HG02938 (cell line): ENCODE results near the gene CR1.
"Not testable (repeated sequence)": the region's sequence is repeated elsewhere in the genome, so short reads cannot be mapped to it uniquely, and the experiment has no call there.

Experiments
- ATAC-seq: cut with Tn5 transposase; IDR thresholded peaks from one replicate; pipeline ENCODE4 v1.9.1; 2021; ENCODE audit warnings: mild to moderate bottlenecking, moderate library complexity; ENCODE audit not compliant: unreplicated experiment

CR1 gene

DNA sequence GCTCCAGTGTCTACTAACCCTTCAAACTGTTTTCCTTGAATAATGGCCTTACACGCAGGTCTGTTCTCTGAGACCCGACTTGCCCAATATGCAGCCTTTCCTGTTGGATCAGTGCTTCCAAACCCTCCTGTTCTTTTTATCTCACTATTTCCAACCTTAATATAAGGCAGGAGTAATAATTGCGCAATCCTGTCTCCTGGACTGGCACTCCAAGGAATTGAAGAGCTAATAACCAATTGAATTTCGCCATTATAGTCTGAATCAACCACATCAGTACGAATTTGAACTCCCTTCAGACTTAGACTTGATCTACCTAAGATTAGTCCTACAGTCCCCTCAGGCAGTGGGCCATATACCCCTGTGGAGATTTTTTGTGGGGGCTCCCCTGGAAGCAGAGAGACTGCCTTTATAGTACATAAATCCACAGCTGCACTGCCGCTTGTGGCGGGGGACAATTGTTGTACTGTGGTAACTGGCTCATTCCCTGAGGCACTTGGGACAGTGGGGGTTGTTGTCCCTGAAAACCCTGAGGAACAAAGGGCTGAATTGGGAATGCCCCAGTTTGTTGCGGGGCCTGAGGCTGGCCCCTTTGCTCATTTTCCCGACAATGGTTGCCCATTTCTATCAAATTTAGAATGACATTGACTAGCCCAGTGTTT, 142.7 kb downstream of the CR1 start:
- ATAC-seq, result not testable (repeated sequence)

DNA sequence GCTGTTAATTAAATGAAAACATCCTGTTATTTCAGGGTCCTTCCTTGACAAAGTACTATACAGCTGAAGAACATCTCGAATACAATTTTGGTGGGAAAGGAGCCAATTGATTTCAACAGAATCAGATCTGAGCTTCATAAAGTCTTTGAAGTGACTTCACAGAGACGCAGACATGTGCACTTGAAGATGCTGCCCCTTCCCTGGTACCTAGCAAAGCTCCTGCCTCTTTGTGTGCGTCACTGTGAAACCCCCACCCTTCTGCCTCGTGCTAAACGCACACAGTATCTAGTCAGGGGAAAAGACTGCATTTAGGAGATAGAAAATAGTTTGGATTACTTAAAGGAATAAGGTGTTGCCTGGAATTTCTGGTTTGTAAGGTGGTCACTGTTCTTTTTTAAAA, 143.4 kb downstream of the CR1 start:
- ATAC-seq, result not testable (repeated sequence)

DNA sequence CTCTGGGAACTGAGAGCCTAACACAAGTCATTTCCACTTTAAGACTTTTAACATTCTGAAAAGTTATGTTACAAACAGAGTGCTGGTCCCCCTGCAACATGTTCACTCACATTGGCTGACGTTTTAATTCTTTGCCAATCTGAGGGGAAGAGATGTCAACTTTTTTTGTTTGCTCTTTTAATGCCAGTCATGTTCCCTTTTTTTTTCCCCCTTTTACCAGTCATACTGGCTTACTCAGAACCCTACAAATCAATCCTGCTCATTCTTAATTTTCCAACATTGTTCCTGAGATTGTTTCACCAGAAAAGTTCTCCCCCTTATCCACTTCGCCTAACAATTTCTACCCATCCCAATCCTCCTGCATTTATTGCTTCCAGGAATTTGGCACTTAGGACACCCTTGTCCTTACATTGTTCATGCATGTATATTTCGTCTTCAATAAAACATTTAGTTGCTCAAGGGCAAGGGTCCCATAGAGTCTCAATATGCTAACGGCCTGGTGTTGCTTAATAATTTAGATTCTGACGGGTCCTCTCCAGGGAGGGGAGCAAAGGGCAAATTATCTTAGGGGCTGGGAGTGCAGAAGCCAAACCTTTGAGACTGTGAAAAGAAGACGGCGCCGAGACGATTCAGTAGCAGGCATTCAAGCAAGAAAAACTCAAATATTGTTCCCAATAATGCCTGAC, 148.4 kb downstream of the CR1 start:
- ATAC-seq, result peak; percentile 10

DNA sequence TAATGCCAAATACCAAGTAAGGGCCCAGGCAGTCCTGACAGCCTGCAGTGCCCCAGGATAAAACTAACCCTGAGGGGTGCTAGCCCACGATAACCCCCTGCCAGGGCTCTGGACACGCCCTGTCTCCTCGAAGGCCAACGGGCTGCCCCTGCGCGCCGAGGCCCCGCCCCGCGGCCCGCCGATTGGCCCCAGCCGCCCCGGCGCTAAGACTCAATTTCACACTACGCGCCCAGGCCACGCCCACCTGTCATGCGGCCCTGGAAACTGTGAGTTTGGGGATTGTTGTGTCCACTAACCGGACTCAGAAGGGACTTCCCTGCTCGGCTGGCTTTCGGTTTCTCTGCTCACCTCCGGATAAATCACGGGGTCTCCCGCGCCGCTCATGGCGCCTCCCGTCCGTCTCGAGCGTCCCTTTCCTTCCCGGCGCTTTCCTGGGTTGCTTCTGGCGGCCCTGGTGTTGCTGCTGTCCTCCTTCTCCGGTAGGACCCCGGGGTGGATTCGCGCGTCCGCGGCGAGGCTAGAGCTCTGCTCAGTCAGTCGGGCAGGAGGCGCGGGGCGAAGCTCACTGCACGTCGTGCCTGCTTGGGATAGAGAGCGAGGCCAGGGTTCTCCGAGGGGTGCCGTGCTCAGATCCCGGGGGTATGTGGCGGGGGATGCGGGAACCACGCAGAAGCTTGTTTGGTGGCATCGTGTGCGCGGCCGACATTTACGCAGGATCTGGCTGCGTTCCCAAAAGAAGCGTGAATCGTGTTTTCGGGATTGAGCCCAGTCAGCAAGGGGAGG, 149.1 kb downstream of the CR1 start, which contains the start of gene CR1L:
Gene CR1L (plus strand): TSS at position 282 of the 783 bp plus-strand sequence. CDS start 101 bp downstream, at position 383.
- ATAC-seq, result peak; percentile 91

DNA sequence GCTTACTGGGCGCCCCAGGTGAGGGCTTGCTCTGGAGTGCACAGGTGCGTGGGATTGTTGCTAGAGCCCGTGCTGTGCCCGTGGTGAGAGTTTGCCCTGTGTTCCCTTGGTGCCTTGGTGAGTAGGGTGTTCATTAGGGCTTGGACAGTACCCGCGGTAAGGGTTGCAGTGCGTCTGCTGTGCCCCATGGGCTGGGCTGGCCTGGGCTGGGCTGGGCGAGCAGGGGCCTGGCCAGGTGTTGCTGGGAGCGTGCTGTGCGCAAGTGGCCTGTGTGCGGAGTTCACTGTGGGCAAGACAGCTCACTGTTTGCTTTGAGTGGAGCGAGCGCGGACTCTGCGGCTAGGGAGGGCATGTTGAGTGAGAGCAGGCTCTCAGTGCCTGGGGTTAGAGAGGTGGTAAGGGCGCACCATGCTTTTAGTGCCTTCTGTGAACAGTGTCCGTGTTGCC, 149.7 kb downstream of the CR1 start:
- no peak for ATAC-seq

DNA sequence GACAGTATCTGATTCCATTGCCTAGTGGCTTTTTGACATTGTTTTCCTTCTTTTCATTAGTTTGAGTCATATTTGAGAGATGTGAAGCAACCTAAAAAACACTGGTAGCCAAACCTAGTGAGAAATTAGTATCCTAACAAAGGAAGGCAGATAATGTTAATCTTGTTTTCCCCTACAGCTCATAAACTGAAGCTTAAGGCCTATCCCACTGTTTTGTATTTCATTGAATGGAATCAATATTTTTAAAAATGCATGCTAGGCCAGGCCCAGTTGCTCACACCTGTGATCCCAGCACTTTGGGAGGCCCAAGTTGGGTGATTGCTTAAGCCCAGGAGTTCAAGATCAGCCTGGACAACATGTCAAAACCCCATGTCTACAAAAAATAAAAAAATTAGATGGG, 150.2 kb downstream of the CR1 start:
- ATAC-seq, result no peak

DNA sequence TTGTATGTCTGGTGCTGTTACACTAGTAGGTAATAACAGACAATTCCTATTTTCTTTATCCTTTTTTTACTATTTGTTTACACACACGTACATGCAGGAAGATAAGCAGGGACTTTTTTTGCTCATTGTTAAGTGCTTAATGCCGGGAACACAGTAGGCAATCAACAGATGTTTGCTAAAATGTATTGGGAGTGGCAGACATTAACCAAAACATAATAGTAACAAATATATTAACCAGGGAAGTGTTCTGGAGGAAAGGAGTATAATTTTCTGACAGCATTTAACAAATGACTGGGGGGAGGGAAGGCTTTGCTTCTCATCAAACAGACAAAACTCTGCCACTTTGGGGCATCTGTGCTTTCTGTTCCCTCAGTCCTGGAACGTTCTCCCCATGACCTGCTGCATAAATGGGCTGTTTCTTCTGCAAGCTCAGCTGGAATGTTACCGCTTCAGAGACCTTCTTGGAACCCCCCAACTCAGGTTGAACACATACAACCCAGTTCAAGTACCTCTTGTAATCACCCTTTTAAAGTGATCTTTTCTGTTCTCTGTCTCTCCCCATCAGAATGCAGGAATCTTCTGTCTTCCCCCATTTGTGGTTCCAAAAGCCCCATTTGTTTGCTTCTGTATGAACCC, 151.1 kb downstream of the CR1 start:
- ATAC-seq, result no peak

DNA sequence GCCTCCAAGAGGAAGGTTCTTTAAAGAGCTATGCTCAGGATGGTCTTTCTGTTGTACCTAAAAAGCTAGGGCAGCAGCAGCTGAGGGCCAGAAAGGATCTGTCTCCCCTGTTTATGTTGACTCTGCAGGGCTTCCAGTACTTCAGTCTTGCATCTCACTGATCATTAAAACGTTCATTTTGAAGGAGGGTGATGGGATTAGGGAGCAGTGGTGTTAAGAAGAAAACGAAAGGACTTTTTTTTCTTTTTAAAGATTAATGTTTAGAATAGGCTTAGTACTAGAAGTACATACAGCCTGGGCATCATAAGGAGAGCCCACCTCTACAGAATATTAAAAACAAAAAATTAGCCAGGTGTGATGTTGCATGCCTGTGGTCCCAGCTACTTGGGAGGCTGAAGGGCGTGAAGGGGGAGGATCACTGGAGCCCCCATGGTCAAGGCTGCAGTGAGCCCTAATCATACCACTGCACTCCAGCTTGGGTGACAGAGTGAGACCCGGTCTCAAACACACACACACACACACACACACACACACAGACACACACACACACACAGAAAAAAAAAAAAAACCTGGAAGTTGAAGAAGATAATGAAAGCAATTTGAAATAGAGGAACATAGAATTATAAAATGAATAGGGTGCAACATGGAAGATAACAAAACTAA, 151.8 kb downstream of the CR1 start:
- ATAC-seq, result no peak

DNA sequence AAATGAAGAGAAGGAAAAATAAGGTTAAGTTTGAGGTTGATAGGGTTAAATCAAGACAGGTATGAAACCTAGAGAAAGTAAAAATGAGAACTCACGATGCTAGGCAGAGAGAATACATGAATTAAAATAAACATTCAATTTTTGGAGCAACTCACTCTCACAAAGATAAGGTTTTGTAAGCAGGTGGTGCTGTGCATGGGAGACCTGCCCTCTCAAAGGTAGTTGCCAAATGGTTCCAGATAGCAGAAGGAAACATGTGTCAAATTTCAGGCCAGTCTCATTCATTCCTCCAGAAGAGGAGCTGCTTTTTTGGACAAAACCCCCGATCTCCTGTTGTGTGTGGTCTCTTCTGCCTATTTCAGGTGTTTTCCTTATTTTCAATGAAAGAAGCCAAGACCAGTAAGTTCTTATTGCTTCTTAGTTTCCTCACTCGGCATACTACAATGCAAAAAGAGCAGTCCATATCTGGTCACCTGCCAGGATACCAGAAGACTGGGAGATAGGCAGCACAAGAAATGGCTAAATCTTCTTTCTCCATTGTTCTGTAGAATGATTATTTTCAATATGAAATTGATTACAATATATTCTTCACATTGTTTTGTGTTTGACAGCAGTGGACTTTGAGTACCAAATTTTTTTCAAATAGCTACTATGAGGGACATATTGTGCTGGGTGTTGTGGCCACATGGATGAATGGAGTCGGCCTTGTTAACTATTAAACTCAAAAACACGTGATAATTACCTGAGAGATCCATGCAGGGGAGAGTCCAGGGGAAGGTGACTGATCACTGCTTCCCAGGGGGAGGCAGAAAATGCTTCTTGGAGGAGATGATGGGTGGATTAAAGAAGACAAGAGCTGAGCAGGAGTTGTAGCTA, 152.6 kb downstream of the CR1 start:
- ATAC-seq, result no peak

DNA sequence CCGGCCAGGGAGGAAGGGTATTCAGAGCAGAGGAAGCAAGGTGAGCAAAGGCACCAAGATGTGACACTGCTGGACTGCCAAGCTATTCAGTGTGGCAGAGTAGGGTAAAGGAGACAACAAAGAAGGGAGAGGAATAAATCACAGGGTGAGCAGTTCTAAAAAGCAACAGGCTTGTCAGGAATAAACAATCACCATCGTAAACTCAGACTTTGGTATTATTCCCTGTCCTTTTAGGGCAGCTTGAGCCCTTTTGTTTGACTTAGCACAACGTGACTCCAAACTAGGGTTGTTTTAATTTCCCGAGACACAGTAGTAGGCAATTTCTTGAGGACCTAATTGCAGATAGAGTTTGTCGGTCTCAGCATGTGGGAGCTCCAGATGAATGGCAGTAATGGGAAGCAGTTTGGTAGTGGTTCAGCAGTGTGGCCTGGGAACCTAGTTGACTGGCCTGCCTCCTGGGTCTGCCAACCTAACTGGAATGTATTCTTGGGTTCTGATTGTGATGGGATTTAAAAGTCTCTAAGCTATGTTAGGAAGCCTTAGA, 153.3 kb downstream of the CR1 start:
- ATAC-seq, result no peak

DNA sequence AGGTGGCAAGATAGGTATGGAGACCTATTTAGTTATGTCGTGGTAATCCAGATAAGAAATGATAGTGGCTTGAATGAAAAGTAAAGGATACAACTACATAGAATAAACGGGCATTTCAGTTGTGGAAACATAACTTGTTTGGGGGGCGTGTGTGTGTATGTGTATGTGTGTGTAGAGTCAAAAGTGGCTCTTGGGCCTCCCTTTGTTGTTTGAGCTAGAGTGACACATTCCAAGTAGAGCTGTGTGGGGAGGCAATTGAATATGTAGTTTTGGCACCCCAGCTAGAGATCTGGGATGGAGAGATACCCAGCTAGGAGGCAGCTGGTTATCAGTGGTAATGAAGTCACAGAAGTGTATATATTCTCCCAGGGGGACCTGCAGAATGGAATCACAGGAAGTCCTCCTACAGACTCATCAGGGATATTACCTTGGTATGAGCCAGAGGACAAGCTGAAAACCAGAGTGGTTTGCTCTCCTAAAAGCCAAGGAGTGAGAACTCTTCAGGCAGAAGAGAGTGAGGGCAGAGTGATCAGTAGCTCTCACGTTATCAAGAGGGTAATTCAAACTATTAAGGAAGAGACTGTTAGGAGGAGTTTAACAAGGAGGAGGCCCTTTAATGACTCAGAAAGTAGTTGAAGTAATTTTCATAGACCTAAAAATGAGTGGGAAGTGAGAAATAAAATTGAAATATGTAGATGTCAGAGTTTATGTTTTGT, 154.1 kb downstream of the CR1 start:
- no peak for ATAC-seq

DNA sequence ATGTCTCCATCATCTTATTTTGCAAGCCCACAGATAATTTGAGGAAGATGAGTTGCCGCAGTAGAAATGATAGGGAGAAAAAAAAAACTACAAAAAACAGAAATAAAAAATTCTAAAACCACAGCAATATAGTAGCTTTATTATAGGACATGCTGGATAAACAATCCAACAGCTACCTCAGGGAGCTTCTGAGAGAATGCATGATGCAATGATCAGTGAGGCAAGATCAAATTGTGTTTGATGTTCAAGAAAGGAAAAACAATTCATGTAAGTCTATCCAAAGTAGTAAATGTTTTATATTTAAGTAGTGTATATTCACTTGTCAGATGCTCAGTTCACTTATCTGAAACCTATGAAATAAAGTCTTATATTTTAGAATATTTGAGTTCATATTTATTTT, 155.6 kb downstream of the CR1 start:
- no peak for ATAC-seq

DNA sequence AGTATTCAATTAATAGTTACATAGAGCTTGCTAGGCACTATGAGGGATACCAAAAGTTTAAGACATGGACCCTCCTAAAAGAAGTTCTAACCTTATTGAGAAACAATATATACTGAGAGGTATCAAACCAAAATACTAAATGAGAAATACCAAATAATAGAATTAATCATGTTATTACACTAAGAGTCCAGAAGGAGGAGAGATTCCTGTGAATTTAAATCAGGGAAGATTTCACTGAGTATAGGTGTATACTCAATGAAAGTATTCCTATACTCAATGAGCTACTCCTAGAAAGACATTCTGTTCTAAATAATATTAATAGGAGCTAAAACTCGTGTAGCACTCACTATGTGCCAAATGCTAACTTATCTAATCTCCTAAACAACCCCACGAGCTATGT, 158.4 kb downstream of the CR1 start:
- no peak for ATAC-seq

DNA sequence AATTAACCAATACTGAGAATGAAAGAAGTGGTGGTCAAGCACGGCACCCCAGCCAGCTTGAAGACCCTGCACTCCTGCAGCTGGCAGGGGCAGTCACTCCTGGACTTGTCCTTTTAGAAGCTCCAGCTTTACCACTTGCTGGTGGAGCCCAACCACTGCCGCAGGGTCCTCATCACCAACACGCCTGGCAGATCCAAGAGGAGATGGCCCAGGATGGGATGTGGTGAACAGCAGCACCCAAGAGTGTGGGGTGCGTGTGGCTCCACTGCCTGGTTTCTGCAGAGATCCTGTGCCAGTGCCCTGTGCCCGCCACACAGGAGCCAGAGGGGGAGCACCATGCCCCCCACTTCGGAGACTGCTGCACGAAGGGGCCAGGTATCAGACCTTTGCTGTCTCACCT, 162.5 kb downstream of the CR1 start:
- ATAC-seq, result no peak

DNA sequence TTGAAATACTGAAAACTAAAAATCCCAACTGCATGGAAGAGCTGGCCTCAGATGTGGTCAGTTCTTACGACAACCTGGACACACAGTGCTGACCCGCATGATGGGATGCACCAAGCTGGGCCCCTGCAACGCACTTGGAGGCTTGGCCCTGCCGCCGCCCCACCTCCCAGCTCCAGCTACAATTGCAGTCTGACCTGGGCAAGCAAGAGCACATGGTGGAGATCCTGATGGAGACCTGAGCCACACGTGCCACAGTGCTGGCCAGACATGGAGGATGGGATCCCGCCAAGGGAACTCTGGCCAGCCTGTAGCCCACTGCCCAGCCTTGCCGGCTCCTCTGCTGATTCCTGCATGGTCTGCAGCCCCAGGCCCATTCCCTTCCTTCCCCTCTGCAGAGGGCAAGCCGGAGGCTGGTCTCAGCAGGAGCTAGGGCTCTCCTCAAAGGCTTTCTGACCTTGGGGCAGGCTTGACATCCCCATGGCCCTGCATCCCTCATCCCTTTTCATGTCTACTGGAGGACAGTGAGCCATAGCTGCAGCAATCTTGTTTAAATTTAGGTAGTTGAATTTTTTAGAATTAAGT, 163.0 kb downstream of the CR1 start:
- no peak for ATAC-seq

DNA sequence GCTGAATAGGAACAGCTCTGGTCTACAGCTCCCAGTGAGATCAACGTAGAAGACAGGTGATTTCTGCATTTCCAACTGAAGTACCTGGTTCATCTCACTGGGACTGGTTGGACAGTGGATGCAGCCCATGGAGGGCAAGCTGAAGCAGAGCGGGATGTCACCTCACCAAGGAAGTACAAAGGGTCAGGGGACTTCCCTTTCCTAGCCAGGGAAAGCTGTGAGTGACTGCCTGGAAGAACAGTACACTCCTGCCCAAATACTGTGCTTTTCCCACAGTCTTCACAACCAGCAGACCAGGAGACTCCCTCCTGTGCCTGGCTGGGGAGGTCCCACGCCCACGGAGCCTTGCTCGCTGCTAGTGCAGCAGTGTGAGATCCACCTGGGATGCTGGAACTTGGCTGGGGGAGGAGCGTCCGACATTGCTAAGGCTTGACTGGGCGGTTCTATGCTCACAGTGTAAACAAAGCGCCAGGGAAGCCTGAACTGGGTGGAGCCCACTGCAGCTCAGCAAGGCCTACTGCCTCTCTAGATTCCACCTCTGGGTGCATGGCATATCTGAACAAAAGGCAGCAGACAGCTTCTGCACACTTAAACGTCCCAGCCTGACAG, 163.7 kb downstream of the CR1 start:
- ATAC-seq, result no peak

DNA sequence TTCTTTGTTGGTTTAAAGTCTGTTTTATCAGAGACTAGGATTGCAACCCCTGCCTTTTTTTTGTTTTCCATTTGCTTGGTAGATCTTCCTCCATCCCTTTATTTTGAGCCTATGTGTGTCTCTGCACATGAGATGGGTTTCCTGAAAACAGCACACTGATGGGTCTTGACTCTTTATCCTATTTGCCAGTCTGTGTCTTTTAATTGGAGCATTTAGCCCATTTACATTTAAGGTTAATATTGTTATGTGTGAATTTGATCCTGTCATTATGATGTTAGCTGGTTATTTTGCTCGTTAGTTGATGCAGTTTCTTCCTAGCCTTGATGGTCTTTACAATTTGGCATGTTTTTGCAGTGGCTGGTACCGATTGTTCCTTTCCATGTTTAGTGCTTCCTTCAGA, 165.5 kb downstream of the CR1 start:
- ATAC-seq, result not testable (repeated sequence)

DNA sequence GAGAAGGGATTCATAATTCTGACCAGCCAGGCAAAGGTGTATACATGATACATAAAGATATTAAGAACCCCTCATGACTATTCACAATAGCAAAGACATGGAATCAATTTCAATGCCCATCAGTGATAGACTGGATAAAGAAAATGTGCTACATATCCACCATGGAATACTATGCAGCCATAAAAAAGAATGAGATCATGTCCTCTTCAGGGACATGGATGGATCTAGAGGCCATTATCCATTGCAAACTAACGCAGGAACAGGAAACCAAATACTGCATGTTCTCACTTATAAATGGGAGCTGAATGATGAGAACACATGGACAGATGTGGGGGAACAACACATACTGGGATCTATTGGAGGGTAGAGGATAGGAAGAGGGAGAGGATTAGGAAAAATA, 170.4 kb downstream of the CR1 start:
- no peak for ATAC-seq
